ENCODE results near the gene PPM1H. TPM values are rescaled to one million over a fixed set of nuclear protein-coding genes. Genes with fewer than 3 reads are reported as not detected.

PPM1H gene
- total RNA-seq, 1 experiment from 2014 or later, result 37.1 TPM

DNA sequence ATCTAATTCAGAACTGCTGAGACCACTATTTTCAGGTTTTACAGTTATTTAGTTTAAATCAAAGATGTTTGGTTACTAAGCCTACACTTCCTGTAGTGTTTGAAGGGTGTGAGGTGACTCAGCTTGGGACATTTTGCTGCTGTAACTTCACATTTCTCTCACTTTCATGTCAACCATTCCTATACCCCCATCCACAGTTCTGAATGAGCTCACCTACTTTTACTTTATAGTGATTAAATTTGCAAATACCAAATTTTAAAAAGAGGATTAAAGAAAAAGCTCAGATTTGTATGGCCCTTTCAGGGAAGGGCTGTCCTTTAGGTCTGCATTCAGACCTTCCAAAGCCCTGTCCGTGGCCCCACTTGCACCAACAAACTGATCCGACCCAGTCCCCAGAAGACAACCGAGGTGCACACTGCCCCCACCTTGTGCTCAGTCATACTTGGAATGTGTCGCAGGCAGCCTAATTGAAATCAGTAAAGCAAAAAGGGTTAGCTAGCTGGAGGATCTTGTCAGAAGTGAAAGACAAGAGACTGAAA is 294.0 kb downstream of the PPM1H start (continued):
- TF ChIP-seq KAT7 (CRISPR knock-in tag; IDR thresholded peaks at IDR 0.05; ENCODE audit: borderline replicate concordance) (no peak), JAZF1 (CRISPR knock-in tag; IDR thresholded peaks at IDR 0.05) (no peak), E2F4 (CRISPR knock-in tag; IDR thresholded peaks at IDR 0.05; ENCODE audit: borderline replicate concordance, low read depth) (no peak), USF2 (CRISPR knock-in tag; IDR thresholded peaks at IDR 0.05) (no peak), ARID4B (CRISPR knock-in tag; IDR thresholded peaks at IDR 0.05; ENCODE audit: borderline replicate concordance) (no peak)
- TF ChIP-seq, protein P1, sequence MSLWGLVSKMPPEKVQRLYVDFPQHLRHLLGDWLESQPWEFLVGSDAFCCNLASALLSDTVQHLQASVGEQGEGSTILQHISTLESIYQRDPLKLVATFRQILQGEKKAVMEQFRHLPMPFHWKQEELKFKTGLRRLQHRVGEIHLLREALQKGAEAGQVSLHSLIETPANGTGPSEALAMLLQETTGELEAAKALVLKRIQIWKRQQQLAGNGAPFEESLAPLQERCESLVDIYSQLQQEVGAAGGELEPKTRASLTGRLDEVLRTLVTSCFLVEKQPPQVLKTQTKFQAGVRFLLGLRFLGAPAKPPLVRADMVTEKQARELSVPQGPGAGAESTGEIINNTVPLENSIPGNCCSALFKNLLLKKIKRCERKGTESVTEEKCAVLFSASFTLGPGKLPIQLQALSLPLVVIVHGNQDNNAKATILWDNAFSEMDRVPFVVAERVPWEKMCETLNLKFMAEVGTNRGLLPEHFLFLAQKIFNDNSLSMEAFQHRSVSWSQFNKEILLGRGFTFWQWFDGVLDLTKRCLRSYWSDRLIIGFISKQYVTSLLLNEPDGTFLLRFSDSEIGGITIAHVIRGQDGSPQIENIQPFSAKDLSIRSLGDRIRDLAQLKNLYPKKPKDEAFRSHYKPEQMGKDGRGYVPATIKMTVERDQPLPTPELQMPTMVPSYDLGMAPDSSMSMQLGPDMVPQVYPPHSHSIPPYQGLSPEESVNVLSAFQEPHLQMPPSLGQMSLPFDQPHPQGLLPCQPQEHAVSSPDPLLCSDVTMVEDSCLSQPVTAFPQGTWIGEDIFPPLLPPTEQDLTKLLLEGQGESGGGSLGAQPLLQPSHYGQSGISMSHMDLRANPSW (CRISPR knock-in tag; conservative IDR thresholded peaks at IDR 0.05; ENCODE audit: low read depth), result no peak
- TF ChIP-seq, protein P2, sequence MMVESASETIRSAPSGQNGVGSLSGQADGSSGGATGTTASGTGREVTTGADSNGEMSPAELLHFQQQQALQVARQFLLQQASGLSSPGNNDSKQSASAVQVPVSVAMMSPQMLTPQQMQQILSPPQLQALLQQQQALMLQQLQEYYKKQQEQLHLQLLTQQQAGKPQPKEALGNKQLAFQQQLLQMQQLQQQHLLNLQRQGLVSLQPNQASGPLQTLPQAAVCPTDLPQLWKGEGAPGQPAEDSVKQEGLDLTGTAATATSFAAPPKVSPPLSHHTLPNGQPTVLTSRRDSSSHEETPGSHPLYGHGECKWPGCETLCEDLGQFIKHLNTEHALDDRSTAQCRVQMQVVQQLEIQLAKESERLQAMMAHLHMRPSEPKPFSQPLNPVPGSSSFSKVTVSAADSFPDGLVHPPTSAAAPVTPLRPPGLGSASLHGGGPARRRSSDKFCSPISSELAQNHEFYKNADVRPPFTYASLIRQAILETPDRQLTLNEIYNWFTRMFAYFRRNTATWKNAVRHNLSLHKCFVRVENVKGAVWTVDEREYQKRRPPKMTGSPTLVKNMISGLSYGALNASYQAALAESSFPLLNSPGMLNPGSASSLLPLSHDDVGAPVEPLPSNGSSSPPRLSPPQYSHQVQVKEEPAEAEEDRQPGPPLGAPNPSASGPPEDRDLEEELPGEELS (CRISPR knock-in tag; IDR thresholded peaks at IDR 0.05), result no peak
- TF ChIP-seq, protein P3, sequence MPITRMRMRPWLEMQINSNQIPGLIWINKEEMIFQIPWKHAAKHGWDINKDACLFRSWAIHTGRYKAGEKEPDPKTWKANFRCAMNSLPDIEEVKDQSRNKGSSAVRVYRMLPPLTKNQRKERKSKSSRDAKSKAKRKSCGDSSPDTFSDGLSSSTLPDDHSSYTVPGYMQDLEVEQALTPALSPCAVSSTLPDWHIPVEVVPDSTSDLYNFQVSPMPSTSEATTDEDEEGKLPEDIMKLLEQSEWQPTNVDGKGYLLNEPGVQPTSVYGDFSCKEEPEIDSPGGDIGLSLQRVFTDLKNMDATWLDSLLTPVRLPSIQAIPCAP (CRISPR knock-in tag; IDR thresholded peaks at IDR 0.05), result no peak

- no peaks in the 10 kb centered on the region for H3K9me3 Mint-ChIP-seq
- DNase-seq (ENCODE audit: low spot score) (no peak), ATAC-seq (peak; percentile 57)
- no peaks in the 10 kb centered on the region for H3K36me3 Mint-ChIP-seq
- no peak overlapping the region for H3K4me3 Mint-ChIP-seq
- H3K27me3 Mint-ChIP-seq (ENCODE audit: low read depth), result peaks cover 28% of the 10 kb centered on the region
- POLR2A ChIA-PET, result no interaction called here
- CTCF ChIA-PET, result interaction anchor here (0.6 to 1.2 kb wide), 4 partner anchors 34 to 1281 kb away, joined by 3 to 5 read pairs (median 4); no protein-coding TSS in a partner anchor
- no peak overlapping the region for H3K27ac Mint-ChIP-seq
- peaks cover 44% of the 10 kb centered on the region for H3K4me1 Mint-ChIP-seq
- TF ChIP-seq NR2C2 (CRISPR knock-in tag; IDR thresholded peaks at IDR 0.05) (no peak), HMGXB4 (CRISPR knock-in tag; IDR thresholded peaks at IDR 0.05) (no peak), E2F1 (CRISPR knock-in tag; IDR thresholded peaks at IDR 0.05) (no peak), ETV6 (CRISPR knock-in tag; IDR thresholded peaks at IDR 0.05) (no peak)
Measured at GRCh38 chr12:62637679-62638078, 297.3 kb downstream of the PPM1H start.

All from WTC11 (cell line).